DMS79 (cell line): ENCODE measurements around the gene PLOD2.

Experiments
- DNase-seq: peaks from one replicate; lab custom pipeline; 2025; lab: John Stamatoyannopoulos, UW

The PLOD2 gene

GRCh38 chr3:146100180-146100579 lies 60.8 kb downstream of the PLOD2 start:
- no peak for DNase-seq

DNA sequence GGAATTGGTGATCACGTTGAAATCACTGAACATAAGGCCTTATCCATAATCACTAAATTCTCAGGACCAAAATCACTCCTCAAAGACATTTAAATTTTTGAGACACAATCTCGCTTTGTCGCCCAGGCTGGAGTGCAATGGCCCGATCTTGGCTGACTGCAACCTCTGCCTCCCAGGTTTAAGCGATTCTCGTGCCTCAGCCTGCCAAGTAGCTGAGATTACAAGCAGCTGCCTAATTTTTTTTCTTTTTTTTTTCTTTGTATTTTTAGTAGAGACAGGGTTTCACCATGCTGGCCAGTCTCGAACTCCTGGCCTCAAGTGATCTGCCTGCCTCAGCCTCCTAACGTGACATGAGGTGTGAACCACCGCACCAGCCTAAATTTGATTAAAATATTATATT lies 61.7 kb downstream of the PLOD2 start:
- no peak for DNase-seq

DNA sequence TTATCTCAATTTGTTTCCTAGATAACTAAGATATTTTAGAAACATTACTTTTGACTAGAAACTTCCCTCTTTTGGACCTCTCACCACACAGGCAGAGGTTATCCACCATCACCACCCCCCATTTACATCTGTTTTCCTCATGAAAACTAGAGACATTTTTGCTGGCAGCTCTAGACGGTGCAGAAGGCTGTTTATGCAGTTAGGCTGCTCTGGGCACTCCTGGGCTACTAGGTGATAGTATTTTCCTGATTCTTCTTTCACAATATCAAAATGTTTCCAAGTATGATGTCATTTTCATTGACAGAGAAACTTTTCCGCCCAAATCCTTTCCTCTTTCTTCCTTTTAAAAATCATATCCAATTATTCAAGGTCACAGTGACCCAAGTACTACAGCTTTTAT lies 67.1 kb downstream of the PLOD2 start:
- no peak for DNase-seq

DNA sequence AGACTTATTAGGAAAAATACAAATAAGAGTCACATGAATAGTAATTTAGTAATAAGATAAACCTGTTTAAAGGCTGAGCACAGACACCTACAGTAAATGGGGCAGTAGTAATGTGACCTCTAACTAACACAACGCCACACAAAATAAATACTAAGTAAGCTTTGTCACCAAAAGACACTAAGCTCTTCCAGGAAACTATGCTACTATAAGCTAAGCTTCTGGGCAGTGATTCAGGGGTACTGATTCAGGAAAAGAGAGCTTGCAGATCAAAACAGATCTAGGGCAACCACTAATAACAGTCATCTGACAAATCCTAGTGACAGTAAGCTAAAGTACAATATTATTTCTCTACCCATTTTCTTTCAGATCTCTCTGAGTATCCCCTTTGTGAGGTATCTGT lies 68.8 kb downstream of the PLOD2 start:
- no peak for DNase-seq

- no peak for DNase-seq
These were observed 69.6 kb downstream of the PLOD2 start for GRCh38 chr3:146091397-146091796.

- DNase-seq = no peak
These were observed 70.5 kb downstream of the PLOD2 start for GRCh38 chr3:146090521-146090920.

DNA sequence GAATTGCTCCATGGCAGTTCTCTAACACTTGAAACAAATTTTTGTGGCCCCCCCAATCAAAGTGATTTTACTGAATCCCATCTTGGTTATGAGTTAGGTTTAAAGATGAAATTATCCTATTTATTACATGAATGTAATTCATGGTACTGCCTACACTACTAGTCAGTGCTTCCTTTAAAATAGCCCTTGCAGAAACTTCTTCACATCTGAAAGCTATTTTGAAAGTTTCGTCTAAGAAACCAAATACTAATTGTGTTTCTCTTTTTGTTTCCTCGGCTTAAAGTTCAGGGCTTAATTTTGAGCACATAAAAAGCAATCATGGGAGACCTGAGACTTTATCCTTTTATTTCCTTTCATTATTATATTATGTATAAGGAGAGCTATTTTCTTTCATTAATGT lies 72.1 kb downstream of the PLOD2 start:
- DNase-seq = no peak

DNA sequence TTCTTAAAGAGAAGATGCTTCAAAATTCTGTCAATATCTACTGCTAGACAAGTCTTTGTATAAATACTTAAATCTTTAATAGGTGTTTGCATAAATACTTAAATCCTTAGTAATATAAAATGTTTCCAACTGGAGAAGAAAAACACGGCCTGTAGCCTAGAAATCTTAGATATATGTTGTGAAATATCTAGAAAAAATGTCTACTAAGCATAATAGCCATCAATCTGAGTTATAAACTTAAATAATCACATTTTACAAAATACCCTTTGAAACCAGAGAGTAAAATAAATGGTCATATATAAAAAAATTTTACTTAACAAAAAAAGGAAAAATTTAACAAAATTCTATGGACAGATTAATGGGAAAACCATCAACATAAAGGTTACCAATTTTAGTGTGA lies 73.9 kb downstream of the PLOD2 start:
- no peak for DNase-seq

DNA sequence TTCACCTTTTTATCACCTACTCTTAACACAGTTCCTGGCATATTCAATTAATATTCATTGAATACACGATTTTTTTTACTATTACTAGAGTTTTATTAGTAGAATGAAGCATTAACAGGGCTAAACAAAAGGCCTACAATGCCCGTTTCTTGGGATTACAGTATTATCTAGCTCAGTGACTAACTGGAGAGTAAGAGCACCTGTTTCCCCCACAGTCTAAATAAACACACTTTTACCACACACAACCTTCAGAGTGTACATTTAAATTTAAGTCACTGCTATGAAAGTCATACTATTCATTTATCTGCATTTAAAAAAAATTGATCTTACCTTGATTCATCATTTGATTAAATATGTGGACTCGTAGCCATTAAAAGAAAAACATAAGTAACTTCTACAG lies 74.8 kb downstream of the PLOD2 start:
- no peak for DNase-seq

DNA sequence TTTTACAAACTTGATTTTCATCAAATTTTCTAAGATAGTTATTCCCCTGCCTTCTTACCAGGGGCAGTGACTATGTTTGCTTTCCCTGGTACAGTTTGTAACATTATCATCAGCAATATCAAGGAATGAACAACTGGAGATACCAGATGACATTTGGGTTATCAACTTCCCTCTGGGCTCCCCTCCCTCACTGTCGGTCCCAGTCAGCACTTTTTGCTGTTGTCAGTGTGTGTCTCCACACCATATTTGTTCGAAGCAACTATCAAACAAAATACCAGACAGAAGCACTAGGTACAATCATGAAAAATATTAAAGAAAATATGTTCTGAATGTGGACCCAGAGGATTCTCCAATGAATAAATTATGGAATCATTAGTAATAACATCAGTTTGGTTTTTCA lies 75.3 kb downstream of the PLOD2 start:
- DNase-seq = no peak

DNA sequence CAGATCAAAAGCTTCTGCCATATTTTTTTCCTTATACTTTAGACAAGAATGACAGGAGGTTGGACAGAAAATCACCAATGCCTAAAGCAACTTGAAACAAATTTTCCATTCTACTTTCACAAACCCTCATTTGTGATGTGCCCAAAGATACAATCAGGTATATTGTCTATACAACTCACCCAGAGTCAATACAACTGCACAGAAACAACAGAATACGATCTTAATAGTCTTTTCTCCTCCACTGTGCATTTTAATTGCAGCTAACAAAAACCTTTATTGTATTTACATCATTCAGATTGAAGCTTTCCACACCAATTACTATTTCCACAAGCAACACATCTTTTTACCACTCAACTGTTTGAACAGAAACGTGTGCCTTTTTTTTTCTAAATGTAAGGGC lies 80.4 kb downstream of the PLOD2 start:
- DNase-seq = no peak

GRCh38 chr3:146078031-146078430 lies 83.0 kb downstream of the PLOD2 start:
- DNase-seq = no peak

GRCh38 chr3:146077181-146077580 lies 83.8 kb downstream of the PLOD2 start:
- DNase-seq = no peak

GRCh38 chr3:146072824-146073223 lies 88.2 kb downstream of the PLOD2 start:
- no peak for DNase-seq

DNA sequence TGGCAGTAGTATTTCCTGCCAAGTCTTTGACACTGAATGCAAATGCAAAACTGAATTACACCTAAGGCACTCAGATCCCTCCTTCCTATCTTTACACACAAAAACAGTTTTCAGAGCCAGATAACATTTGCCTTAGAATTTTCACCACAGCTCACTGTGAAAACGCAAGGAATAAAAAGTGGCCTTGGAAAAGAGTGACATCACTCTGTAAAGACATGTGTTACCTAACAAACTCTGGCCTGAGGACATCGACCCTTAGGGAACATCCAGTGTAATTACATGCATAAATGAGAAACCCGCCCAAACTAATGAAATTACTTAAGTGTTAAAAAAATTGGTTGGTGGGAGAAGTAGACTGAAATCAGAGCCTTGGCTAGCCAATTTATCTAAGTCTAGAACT lies 88.9 kb downstream of the PLOD2 start:
- no peak for DNase-seq

DNA sequence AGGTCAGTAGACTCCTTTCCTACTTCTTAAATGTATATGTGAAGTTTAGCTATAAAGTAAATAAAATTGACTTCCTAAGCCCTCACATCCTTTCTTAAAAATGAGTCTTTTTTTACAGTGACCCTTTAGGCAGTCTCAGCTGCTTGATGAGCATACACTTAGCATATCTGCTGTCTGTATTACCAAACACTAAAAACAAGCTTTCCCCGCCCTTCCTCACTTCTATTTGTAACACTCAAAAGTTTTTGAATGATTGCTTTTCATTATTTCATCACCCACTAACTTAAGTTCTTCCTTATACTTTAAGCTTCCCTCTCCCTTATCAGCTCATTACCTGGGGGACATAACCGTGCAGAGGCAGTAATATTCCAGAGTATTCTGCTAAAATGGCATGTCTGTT lies 89.4 kb downstream of the PLOD2 start:
- DNase-seq = no peak

- no peak for DNase-seq
These were observed 93.9 kb downstream of the PLOD2 start for GRCh38 chr3:146067048-146067447.

GRCh38 chr3:146065573-146066006 lies 95.4 kb downstream of the PLOD2 start:
- DNase-seq = peak; percentile 7

DNA sequence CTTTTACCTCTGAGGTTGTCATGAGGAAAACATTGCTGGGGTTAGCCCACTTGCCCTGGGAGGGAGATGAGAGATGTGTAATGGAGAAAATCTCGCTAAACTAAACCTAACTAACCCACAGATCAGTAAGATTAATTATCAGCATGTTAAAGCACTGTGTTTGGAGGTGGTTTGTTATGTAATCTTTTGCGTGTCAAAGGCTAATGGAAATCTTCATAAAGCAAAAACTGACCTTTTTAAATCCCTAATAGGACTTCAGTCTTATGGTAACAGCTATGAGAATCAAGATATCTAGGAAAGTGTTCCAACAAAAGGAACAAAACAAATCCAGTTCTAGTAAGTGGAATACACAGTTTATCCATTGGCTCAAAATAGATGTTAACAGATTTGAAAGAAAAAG lies 102.7 kb downstream of the PLOD2 start:
- DNase-seq = no peak

- no peak for DNase-seq
These were observed 108.1 kb downstream of the PLOD2 start for GRCh38 chr3:146052791-146053310.

DNA sequence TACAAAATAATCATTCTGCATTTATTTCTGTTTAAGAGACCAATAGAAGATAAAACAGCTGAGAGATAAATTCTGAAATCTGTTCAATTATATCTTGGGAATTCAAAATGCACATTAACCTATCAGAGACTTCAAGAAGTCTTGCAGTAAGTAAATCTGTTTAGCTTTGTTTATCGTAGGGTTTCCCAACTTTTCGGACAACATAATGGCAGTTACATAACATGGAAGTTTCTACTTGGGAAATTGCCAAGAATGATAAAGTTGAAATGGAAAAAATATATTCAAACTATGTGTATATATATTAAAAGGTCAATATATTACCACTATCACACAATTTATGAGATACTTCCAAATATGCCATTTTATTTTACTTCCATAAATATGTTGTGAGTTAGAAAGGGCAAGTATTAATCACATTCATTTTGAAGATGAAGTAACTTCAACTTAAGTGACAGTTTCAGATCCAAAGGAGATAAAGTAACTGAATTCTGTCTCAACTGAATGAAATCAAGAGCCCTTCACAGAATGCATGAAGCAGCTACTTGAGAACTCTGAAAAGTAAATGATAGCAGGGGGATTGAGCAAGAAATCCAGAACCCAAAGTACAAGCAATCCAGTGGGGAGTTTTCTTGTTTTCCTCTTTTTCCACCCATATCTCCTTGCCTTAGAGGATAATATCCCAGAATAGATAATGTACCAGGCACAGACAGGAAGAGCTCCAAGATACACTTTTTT lies 108.8 kb downstream of the PLOD2 start:
- DNase-seq = no peak

GRCh38 chr3:146050691-146051090 lies 110.3 kb downstream of the PLOD2 start:
- DNase-seq = no peak

GRCh38 chr3:146047485-146047884 lies 113.5 kb downstream of the PLOD2 start:
- DNase-seq = no peak

DNA sequence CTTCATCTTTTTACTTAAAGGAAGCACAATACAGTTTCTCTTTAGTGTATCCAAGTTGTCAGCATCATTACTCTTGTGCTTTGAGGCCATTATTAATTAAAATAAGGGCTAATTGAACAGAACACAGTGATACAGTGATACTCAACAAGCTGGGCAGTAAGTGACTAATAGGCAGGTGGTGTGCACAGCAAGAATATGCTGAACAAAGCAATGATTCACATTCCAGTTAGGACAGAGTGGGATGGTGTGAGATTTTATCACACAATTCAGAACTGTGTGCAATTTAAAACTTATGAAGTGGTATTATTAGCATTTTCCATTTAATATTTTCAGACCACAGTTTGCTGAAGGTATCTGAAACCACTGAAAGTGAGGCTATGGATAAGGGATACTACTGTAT lies 116.9 kb downstream of the PLOD2 start:
- no peak for DNase-seq
